HG02588 (cell line): Measurements from ENCODE around the gene CMTM4.
"Not testable (repeated sequence)": the region's sequence is repeated elsewhere in the genome, so short reads cannot be mapped to it uniquely, and the experiment has no call there.

ENCODE experiments used
- ATAC-seq: cut with Tn5 transposase; IDR thresholded peaks from one replicate; pipeline ENCODE4 v1.9.1; 2021; ENCODE audit warnings: mild to moderate bottlenecking, moderate library complexity; ENCODE audit not compliant: unreplicated experiment

Gene CMTM4

GRCh38 chr16:66596986-66597848 lies 99.3 kb downstream of the CMTM4 start:
- ATAC-seq: no peak

DNA sequence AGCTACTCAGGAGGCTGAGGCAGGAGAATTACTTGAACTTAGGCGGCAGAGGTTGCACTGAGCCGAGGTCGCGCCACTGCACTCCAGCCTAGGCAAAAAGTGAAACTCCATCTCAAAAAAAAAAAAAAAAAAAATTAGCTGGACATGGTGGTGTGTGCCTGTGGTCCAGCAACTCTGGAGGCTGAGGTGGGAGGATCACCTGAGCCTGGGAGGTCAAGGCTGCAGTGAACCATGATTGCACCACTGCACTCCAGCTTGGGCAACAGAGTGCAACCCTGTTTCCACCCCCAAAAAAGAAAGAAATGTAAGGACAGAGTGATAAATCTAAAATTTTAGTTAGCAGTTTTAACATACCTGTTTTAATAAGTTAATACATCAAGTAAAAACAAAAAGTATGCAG lies 100.0 kb downstream of the CMTM4 start:
- not testable (repeated sequence) for ATAC-seq

DNA sequence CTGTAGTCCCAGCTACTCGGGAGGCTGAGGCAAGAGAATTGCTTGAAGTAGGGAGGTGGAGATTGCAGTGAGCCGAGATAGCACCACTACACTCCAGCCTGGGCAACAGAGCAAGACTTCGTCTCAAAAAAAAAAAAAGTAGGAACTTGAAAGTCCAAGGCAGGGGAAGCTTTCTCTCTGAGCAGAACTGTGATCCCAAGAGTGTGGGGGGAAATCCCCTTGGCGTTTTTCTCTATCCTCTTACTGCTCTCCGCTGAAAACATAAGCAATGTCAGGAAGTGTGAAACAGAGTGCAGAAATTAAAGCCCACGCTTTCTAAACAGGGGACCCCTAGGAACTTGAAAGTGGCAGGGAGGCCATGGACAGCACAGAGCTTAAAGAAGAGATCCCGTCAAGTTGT lies 101.8 kb downstream of the CMTM4 start:
- ATAC-seq: no peak

DNA sequence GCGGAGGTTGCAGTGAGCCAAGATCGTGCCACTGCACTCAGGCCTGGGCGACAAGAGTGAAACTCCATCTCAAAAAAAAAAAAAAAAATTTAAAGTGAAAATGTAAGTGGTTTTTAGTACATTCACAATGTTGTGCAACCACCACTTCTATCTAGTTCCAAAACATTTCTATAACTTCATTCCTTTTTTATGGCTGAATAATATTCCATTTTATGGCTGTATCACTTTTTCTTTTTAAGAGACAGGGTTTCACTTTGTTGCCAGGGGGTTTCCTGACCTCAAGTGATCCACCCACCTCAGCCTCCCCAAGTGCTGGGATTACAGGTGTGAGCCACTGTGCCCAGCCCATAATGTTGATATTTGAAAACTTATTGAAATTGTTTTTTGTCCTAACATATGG lies 103.7 kb downstream of the CMTM4 start:
- no peak for ATAC-seq

- ATAC-seq: no peak
Observed at GRCh38 chr16:66592241-66592640, 104.3 kb downstream of the CMTM4 start.

DNA sequence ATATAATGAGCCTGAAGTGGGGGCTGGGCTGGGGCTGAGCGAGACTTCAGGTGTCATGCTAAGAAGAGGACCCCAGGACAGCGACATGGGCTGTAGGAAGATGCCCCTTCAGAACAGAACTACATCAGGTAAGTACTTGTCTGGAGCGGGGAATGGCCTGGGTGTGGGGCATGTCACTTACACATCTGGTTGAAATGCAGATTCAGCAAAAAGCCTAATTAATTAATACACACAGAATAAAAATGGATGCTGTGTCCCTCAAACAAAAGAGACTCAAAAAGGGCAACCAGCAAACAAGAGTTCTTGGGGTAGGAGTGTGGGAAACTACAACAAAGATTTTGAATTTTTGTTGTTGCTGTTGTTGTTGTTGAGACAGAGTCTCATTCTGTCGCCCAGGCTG lies 105.5 kb downstream of the CMTM4 start:
- ATAC-seq: no peak

DNA sequence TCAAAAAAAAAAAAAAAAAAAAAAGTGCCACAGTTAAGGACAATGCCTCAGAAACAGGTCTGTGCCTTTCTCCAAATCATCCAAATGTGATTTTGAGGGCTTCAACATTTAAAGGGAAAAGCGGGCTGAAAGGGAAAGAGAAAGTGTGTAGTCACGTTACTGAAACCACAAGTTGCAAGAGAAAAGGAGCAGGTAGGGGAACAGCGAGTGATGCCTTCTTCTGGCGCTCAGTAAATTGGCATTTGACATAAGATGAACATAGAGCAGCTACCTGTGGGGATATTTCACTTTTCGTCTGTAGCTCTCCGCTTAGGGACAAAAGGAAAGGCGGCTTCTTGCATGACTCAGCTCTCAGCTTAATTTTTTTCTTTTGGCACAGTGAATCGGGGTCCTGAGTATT lies 106.2 kb downstream of the CMTM4 start:
- no peak for ATAC-seq

GRCh38 chr16:66588981-66589713 lies 107.4 kb downstream of the CMTM4 start:
- ATAC-seq: no peak

DNA sequence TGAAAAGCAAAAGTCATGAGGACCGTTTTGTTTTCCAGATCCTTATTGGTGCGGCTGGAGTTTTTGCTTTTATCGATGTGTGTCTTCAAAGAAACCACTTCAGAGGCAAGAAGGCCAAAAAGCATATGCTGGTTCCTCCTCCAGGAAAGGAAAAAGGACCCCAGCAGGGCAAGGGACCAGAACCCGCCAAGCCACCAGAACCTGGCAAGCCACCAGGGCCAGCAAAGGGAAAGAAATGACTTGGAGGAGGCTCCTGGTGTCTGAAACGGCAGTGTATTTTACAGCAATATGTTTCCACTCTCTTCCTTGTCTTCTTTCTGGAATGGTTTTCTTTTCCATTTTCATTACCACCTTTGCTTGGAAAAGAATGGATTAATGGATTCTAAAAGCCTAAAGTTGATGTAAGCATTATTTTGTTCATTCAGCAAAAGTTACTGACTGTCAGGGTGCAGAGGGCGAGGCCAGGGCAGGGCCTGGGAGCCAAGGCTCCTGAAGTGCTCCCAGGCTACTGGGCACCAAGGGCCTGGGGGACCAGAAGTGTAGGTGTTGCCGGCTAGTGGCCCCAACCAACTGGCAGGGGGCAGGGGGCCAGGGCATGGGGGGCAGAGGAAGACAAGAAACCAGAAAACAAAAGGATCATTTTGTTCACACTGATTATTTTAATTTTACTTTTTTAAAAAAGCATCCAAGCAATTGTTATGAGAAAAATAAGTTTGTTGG lies 108.5 kb downstream of the CMTM4 start:
- no peak for ATAC-seq

DNA sequence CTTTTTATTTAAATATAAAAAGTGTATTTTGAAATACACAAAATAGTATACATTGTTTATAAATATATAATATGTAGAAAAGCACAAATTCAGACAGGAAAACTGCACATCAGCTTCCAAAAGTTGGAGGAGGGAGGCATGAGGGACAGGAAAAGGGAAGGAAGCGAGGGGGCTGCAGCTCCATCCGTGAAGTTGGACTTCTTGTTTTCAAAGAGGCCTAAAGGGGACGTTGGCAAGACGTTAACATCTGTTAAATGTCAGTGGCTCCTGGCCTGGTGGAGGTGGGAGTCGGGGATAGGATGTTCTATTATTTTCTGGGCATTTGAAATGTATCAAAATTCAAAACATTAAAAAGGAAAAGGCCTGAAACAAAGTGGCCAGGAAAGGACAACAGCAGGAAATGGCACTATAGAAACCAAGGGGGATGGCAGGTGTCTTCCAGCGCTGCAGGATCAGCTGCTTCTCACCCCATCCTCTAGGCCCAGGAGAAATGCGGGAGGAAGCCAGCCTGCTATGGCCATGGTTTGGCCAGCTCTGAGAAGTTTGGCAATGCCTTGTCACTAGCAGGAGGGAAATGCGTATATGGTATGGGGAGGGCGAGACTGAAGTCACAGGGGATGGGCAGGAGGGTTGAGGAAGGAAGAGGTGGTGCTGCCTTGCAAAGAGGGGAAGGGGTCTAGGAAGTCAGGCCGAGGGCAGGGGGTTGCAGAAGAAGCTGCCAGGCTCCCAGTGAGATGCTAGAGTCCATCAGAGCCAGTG lies 110.9 kb downstream of the CMTM4 start:
- ATAC-seq: no peak

GRCh38 chr16:66581246-66581952 lies 115.1 kb downstream of the CMTM4 start:
- ATAC-seq: no peak

DNA sequence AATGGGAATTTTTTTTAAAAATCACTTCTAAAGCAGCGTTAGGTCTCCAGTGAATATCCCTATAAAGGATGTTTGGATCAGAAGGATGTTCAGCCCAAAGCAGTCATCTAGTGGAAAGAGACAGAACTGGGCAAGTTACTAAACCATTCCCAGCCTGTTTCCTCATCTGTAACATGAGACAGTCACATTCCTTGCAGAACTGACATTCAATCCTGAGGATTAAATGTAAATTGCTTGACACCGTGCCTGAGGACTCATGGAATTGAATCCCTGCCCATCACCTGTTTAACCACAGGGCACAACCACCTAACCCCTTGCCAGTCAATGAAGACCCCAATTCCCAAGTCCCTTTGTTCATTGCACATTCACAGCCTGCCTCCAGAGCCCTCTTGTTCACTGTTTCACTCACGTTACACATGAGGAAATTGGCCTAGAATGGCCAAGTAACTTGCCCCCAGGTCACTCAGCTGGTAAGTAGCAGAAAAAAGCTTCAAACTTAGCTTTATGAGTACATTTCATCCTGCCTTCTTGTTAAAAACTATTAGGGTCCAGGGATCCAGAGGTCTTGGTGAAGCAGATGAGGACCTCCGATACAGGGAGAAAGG lies 115.8 kb downstream of the CMTM4 start:
- no peak for ATAC-seq

DNA sequence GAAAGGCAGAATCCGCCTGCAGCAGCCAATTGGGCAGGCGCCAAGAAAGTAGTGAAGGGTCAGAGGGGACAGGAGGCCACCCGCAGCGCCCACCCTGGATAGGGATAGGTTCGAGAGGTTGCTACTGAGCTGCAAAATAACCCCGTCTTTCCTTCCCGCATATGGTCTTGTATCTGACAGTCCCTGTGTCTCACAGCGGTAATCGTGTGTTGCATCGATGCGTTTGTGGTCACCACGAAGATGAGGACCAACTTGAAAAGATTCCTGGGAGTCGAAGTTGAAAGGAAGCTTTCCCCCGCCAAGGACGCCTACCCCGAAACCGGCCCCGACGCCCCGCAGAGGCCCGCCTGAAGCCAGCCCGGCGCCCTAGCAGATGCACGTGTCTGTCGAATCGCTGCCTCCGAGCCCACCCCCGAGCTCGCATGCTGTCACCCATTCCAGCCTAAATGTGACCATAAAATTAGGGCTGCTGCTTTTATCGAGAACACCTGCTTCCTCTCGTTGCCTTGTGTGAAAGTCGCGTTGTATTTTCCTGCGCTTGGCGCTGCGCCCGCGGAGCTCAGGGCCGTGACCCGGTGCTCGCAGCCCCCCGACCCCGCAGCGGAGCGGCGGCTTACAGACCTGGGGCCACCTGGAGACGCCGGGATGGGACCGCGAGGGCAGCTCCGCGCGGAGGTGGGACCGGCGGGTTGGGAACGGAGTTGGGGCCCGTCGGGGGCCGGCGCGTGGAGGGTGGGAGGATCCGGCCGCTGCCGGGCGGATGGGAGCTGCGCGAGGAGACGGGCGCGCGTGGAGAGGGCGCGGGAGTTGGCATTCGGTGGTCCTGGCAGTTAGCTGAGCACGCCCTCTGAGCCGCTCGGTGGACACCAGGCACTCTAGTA lies 117.7 kb downstream of the CMTM4 start, which contains the start of gene CMTM2:
CMTM2 (plus strand) TSS at position 813 of the 881 bp plus-strand sequence. CDS start 145 bp downstream, outside the sequence.
- ATAC-seq: no peak

- no peak for ATAC-seq
Observed at GRCh38 chr16:66576296-66576695, 120.2 kb downstream of the CMTM4 start.

GRCh38 chr16:66575060-66575459 lies 121.5 kb downstream of the CMTM4 start:
- no peak for ATAC-seq

GRCh38 chr16:66574531-66574930 lies 122.0 kb downstream of the CMTM4 start:
- no peak for ATAC-seq

GRCh38 chr16:66574081-66574480 lies 122.5 kb downstream of the CMTM4 start:
- ATAC-seq: no peak

GRCh38 chr16:66572356-66572755 lies 124.2 kb downstream of the CMTM4 start:
- no peak for ATAC-seq
